ENCODE data around the gene ZNF195.

- no peak for TF ChIP-seq USF2 (IDR thresholded peaks at IDR 0.05; ENCODE audit: low read length)
- TF ChIP-seq POLR2AphosphoS5 (IDR thresholded peaks at IDR 0.05; ENCODE audit: low read depth, low read length): no peak; the same call in 1 of the 2 replicates
- TF ChIP-seq MAX (IDR thresholded peaks at IDR 0.05): no peak
- no peak for TF ChIP-seq TAF1 (IDR thresholded peaks at IDR 0.05; ENCODE audit: low read depth, low read length)
- peak in 1 of 2 experiments; percentile 58; a peak in 1 of 3 replicates for TF ChIP-seq POLR2A (IDR thresholded peaks at IDR 0.05; ENCODE audit: control extremely low read depth in 1 of 2, low read depth in 2 of 2, low read length in 2 of 2)
- TF ChIP-seq RAD21 (IDR thresholded peaks at IDR 0.05 in 1 of 2, conservative IDR thresholded peaks at IDR 0.05 in 1 of 2; ENCODE audit: low read depth in 2 of 2, low read length in 2 of 2): no peak
- TF ChIP-seq CBX5 (IDR thresholded peaks at IDR 0.05; ENCODE audit: low read depth, low read length): no peak
- TF ChIP-seq CTCF (IDR thresholded peaks at IDR 0.05; ENCODE audit: control extremely low read depth in 1 of 3, insufficient read depth in 1 of 3, low read depth in 1 of 3, low read length in 3 of 3): no peak
- TF ChIP-seq MAFK (IDR thresholded peaks at IDR 0.05; ENCODE audit: low read depth, low read length): no peak
These were observed 22.1 kb downstream of the ZNF195 start for GRCh38 chr11:3356858-3357257.

All from H1 (cell line).